HUES64 (cell line): ENCODE measurements around the gene KCNQ1OT1.

ENCODE experiments used
- H3K27ac ChIP-seq: 2 replicates; pipeline ENCODE4 v1.7.0; 2013; ENCODE audit warnings: low read depth, low read length, inconsistent platforms
- H3K27me3 ChIP-seq: 2 replicates; pipeline ENCODE4 v1.6.1; 2013; ENCODE audit warnings: mild to moderate bottlenecking, low read length; ENCODE audit not compliant: insufficient read depth
- H3K36me3 ChIP-seq: 2 replicates; pipeline ENCODE4 v1.6.1; 2013; ENCODE audit warnings: mild to moderate bottlenecking, low read length; ENCODE audit not compliant: insufficient read depth
- H3K4me1 ChIP-seq: 2 replicates; pipeline ENCODE4 v1.6.1; 2013; ENCODE audit warnings: mild to moderate bottlenecking, low read length, moderate library complexity; ENCODE audit not compliant: insufficient read depth
- H3K4me3 ChIP-seq: 2 replicates; pipeline ENCODE4 v1.5.1; 2013; ENCODE audit warnings: mild to moderate bottlenecking, low read length, moderate library complexity
- H3K9ac ChIP-seq: 2 replicates; pipeline ENCODE4 v1.6.1; 2013; ENCODE audit warnings: mild to moderate bottlenecking, low read depth, low read length
- H3K9me3 ChIP-seq: 2 replicates; pipeline ENCODE4 v1.6.1; 2013; ENCODE audit warnings: low read depth, low read length; ENCODE audit not compliant: insufficient read depth
- WGBS: fragments of 150-250, 120-280 bp; methylation state at CpG from one replicate; pipeline ENCODE4 v1.1.7; 2013; ENCODE audit warnings: missing lambda C conversion rate; 5-methylcytosine and 5-hydroxymethylcytosine counted together

KCNQ1OT1 gene

DNA sequence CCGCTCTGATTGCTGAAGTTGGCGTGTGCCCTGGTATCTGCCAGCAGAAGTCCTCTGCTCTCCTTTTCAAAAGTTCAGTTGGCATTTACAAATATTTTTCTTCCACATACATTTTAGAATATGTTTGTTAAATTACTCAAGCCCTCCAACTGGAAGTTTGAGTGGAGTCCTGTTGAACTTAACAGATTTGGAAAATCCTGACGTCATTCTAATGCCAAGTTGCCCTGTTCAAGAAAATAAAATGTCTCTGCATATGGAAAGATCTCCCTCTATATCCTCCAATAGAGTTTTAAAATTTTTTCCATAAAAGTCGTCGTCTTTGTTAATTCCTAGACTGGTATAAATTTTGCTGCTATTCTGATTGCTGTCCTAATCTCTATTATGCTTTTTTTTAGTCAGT is 3.3 kb downstream of the KCNQ1OT1 start:
- peaks cover 69% of the 10 kb centered on the region for H3K4me1 ChIP-seq
- no peaks in the 10 kb centered on the region for H3K9me3 ChIP-seq
- 92% methylated on average over 5 of the region's 5 CpGs for WGBS
- no peaks in the 10 kb centered on the region for H3K36me3 ChIP-seq
- no peak overlapping the region for H3K9ac ChIP-seq
- H3K4me3 ChIP-seq, result no peak overlapping the region
- peaks cover 43% of the 10 kb centered on the region for H3K27me3 ChIP-seq
- no peak overlapping the region for H3K27ac ChIP-seq

GRCh38 chr11:2694995-2695939 is 4.5 kb downstream of the KCNQ1OT1 start:
- Histone ChIP-seq H3K36me3 (no peaks in the 10 kb centered on the region), H3K9ac (no peak overlapping the region), H3K27ac (no peak overlapping the region), H3K9me3 (no peaks in the 10 kb centered on the region), H3K4me1 (peaks cover 75% of the 10 kb centered on the region), H3K27me3 (peaks cover 36% of the 10 kb centered on the region; the same call in 1 of the 2 replicates), H3K4me3 (no peak overlapping the region)
- 89% methylated on average over 8 of the region's 9 CpGs for WGBS

DNA sequence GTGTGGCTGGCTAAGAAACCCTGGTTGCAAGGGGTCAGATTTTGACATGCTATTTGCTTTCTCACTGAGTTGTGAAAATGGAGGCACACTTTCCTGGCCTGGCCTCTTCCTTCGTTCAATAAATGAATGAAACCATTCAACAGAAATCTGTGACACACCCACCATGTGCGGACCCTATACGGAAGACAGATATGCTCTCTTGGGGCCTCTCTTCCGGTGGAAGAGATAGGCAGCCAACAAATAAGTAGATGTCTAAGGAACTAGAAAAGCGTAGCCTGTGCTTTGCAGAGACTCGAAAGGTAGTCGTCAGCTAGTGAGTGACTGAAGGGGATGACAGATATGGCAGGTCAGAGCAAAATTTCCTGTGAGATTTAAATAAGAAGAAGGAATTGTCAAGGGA is 5.3 kb downstream of the KCNQ1OT1 start:
- Histone ChIP-seq H3K4me3 (no peak overlapping the region), H3K27me3 (peaks cover 36% of the 10 kb centered on the region; the same call in 1 of the 2 replicates), H3K27ac (peak overlapping the region; percentile 97; the same call in 1 of the 2 replicates), H3K4me1 (peaks cover 76% of the 10 kb centered on the region), H3K9me3 (no peaks in the 10 kb centered on the region), H3K36me3 (no peaks in the 10 kb centered on the region), H3K9ac (no peak overlapping the region)
- 86% methylated on average over 7 of the region's 7 CpGs for WGBS

GRCh38 chr11:2693271-2694261 is 6.2 kb downstream of the KCNQ1OT1 start:
- H3K9ac ChIP-seq, result peak overlapping the region; percentile 55
- H3K4me1 ChIP-seq, result peaks cover 78% of the 10 kb centered on the region
- no peaks in the 10 kb centered on the region for H3K36me3 ChIP-seq
- peak overlapping the region; percentile 7 for H3K4me3 ChIP-seq
- H3K9me3 ChIP-seq, result no peaks in the 10 kb centered on the region
- 12% methylated on average over 18 of the region's 18 CpGs for WGBS
- peaks cover 30% of the 10 kb centered on the region; the same call in 1 of the 2 replicates for H3K27me3 ChIP-seq
- peak overlapping the region; percentile 97 for H3K27ac ChIP-seq

DNA sequence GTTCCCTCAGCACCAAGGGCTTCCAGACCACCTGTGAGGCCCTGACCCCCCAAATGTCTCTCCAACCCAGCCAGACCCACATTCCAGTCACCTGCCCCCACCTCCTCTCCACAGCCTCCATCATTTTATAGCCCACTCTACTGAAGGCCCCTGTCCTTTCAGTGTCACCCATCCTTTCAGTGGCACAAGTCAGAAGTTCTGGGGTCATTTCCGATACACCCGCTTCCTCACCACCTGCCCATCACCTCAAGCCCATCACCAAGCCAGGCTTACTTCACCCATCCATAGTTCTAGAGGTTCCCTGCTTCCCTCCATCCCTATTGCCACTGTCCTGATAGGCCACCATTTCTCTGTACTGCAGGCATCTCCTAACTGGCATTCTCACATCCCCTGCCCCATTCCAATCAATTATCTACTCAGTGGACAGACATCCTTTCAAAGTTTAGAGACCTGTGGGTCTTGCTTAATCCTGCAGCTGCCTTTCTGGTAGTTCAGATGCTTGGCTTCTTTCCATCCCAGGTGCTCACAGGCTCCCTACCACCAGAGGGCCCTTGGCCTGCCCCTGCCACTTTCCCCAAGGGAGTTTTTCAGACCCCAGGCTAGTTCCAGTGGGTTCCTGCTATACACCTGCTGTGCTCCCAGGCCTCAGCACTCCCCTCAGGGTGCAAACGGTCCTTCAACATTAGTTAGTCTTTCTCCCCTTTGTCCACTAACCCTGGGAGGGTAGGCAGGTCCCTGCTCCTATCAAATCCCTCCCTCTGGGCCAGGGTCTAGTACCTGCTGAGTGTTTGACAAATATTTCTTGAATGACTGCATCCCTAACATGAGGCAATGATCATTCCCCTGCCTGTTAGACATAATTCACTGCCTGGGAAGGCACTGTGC is 7.6 kb downstream of the KCNQ1OT1 start:
- H3K36me3 ChIP-seq, result no peaks in the 10 kb centered on the region
- H3K4me1 ChIP-seq, result peaks cover 81% of the 10 kb centered on the region
- H3K9ac ChIP-seq, result 0 out of 2 replicates have a peak overlapping the region, but pooled peaks have one; percentile 43
- H3K27ac ChIP-seq, result peak overlapping the region; percentile 97; the same call in 1 of the 2 replicates
- 66% methylated on average over 3 of the region's 3 CpGs for WGBS
- H3K9me3 ChIP-seq, result no peaks in the 10 kb centered on the region
- peaks cover 21% of the 10 kb centered on the region; the same call in 1 of the 2 replicates for H3K27me3 ChIP-seq
- H3K4me3 ChIP-seq, result no peak overlapping the region; the same call in 1 of the 2 replicates

DNA sequence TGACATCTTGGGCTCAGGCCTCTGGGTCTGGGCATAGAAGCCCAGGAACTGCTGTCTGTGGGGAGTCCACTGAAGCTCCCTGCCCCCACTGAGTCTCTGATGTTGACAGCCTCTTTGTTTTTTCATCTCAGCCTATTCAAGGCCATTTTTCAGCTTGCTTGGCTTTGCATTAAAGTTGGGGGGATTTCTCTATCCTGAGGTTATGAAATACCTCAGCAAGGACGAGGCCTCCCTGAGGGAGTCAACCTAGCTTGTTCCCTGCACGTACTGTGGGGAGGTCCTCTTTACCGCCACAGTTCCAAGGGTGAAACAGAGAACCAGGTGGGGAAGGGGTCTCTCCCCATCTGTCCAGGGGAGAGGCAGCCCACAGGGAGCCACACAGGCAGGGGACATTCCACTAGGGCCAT is 8.4 kb downstream of the KCNQ1OT1 start:
- Histone ChIP-seq H3K9ac (no peak overlapping the region), H3K4me1 (peaks cover 80% of the 10 kb centered on the region), H3K9me3 (no peaks in the 10 kb centered on the region), H3K4me3 (no peak overlapping the region), H3K27me3 (peaks cover 23% of the 10 kb centered on the region; the same call in 1 of the 2 replicates), H3K36me3 (no peaks in the 10 kb centered on the region), H3K27ac (no peak overlapping the region)
- WGBS, result 69% methylated on average over 3 of the region's 3 CpGs

DNA sequence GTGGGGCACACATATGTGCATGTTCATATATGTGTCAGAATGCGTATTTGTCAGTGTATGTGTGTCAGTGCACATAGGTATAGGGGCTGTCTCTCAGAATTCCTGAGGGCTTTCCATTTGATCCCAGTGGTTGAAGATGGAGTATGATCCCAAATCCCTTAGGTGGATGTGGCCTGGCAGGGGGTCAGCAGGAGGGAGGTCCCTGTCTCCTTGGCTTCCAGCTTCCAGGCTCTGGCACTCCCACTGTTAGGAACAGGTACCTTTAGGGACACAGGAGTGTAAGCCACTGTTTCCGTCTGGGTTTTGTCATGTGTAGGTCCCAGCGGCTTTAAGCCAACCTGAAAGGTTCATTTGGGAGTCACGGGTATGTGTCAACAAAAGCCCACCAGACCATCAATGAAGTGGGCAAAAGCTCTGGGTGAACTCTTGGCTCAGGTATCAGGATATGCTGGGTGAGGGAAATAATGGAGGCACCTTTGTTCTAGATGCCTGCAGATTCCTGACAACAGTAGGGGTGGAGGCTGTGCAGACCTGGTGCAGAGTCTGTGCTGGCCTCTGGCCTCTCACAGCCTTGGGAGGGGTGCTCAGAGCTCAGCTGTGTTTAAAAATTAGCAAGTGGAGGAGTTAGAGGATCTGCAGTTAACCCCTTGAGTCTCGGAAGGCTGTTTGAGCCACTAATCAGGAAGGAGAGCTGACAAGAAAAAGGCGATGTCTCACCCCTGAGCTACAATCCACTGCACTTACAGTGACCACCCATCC is 9.0 kb downstream of the KCNQ1OT1 start:
- Histone ChIP-seq H3K4me1 (peaks cover 74% of the 10 kb centered on the region), H3K9me3 (no peaks in the 10 kb centered on the region), H3K36me3 (no peaks in the 10 kb centered on the region), H3K27ac (no peak overlapping the region), H3K27me3 (peaks cover 23% of the 10 kb centered on the region; the same call in 1 of the 2 replicates), H3K4me3 (no peak overlapping the region), H3K9ac (no peak overlapping the region)
- WGBS, result 73% methylated on average over 6 of the region's 6 CpGs

DNA sequence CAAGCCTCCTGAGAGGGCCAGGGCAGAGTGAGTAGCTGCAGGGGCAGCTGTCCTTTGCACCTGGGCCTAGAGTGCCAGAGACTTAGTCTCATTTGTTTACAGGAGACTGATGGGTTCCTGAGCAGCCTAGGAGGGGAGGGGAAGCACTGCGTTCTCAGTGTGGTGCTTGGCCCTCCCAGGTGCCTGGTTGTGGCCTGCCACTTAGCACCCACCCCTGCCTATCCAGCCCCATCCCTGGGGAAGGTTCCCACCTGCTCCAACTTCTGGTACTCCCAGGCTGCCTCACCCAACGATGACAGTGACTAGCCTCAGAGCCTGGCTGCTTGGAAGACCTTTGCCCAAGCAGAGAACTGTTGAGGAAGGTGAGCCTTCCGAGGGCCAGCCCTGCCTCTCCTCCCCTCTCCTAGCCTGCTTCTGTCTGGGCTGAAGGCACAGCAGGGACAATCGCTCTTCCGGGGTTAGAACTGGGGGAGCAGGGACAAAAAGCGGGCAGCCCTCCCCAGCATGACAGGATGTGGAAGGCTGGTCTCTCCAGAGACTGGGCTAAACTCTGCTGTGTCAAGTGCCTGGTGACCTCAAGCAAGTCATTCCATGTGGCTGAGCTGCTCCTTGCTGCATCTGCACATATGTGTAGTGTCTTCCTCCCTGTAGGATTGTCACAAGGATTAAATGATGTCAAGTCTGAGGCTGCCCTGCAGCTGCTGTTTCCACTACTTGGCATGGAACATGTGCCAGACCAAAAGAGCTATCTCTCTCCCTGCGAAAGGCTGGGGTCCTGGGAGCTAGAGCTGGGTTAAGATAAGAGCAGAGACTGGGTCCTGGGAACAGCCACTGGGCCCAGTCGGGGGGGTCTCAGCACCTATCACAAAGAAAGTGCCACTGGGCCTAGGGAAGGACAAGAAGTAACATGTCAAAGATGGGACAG is 9.9 kb downstream of the KCNQ1OT1 start:
- H3K27ac ChIP-seq, result no peak overlapping the region
- no peak overlapping the region for H3K9ac ChIP-seq

More for the DNA sequence above, 9.9 kb downstream of the KCNQ1OT1 start:
- WGBS, result 88% methylated on average over 8 of the region's 8 CpGs
- Histone ChIP-seq H3K4me3 (no peak overlapping the region), H3K9me3 (no peaks in the 10 kb centered on the region), H3K36me3 (no peaks in the 10 kb centered on the region), H3K27me3 (peaks cover 15% of the 10 kb centered on the region; the same call in 1 of the 2 replicates), H3K4me1 (peaks cover 66% of the 10 kb centered on the region)
